GM19395 (cell line): ENCODE results near the gene CD22.

Experiments used
- ATAC-seq: cut with Tn5 transposase; IDR thresholded peaks from one replicate; pipeline ENCODE4 v1.9.1; 2021; ENCODE audit warnings: mild to moderate bottlenecking, moderate library complexity; ENCODE audit not compliant: unreplicated experiment

The CD22 gene

DNA sequence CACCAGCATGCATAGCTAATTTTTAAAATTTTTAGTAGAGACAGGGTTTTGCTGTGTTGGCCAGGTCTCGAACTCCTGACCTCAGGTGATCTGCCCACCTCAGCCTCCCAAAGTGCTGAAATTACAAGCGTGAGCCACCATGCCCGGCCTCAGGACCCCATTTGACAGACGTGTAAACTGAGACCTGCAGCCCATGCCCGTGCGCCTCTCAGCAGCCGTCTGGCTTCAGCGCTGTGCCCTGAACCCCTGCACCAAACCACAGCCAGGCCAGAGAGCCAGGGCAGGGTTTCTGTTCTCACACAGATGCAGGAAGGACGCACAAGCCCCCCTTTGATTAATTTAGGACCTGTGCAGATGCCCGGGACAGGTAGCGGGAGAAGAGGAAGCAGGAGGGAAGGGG, 11.4 kb downstream of the CD22 start:
- no peak for ATAC-seq

DNA sequence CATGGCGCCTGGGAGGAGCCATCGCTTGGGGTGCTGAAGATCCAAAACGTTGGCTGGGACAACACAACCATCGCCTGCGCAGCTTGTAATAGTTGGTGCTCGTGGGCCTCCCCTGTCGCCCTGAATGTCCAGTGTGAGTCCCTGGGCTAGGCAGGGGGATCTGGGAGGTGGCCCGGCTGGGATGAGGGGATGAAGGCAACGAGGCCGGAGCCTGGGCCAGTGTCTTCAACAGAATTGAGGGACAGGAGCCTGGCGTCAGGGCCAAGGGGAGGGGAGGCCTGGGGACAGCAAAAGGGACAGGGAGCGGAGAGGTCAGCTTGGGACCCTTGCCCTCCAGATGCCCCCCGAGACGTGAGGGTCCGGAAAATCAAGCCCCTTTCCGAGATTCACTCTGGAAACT, 12.0 kb downstream of the CD22 start:
- ATAC-seq, result no peak

DNA sequence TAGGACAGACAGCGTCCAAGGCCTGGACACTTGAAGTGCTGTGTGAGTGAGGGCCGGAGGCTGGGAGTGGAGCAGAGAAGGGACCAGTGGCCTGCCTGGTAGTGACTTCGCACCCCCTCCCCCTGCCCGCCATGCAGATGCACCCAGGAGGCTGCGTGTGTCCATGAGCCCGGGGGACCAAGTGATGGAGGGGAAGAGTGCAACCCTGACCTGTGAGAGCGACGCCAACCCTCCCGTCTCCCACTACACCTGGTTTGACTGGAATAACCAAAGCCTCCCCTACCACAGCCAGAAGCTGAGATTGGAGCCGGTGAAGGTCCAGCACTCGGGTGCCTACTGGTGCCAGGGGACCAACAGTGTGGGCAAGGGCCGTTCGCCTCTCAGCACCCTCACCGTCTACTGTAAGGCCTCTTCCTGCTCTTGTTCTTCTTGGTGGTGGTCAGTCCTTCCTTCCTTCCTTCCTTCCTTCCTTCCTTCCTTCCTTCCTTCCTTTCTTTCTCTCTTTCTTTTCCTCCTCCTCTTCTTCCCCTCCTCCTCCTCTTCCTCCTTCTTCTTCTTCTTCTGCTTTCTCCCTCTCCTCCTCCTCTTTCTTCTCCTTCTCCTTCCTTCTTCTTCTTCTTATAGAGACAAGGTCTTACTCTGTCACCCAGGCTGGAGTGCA, 12.7 kb downstream of the CD22 start:
- no peak for ATAC-seq

DNA sequence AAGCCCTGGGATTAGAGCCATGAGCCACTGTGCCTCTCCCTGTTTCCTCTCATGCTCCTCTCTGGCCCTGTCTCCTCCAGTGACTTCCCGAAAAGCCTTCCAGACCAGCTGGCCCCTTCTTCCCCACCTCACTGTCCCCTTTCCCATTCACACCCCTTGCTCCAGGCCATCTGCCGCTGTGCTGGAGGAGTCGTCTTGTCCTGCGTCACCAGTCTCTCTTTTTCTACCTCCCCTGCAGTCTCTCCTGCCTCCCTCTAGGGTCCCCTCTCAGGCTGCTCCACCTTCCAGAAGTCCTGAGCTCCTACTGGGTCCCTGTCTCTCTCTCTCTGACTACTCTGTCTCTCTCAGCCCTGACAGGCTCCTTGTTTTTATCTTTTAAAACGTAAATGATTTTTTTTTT, 13.4 kb downstream of the CD22 start:
- ATAC-seq, result no peak

DNA sequence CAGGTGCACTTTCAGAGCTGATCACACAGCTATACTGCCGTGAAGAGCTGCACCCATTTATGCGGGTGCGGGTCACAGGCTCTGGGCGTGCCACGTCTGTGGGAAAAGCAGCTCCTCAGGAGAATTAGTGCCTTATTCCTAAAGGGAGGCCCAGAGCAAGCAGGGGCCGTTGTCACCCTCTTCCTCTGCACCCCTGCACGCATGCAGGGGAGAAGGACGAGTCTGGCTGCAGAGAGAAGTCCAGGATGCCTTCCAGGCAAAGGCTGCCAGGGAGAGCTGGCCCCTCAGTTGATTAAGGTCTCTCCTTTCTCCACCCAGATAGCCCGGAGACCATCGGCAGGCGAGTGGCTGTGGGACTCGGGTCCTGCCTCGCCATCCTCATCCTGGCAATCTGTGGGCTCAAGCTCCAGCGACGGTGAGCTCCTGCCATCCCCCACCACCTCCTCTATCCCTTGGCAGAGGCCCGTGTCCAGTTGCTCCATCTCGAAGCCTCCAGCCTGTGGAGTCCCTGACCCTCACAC, 15.6 kb downstream of the CD22 start:
- no peak for ATAC-seq

DNA sequence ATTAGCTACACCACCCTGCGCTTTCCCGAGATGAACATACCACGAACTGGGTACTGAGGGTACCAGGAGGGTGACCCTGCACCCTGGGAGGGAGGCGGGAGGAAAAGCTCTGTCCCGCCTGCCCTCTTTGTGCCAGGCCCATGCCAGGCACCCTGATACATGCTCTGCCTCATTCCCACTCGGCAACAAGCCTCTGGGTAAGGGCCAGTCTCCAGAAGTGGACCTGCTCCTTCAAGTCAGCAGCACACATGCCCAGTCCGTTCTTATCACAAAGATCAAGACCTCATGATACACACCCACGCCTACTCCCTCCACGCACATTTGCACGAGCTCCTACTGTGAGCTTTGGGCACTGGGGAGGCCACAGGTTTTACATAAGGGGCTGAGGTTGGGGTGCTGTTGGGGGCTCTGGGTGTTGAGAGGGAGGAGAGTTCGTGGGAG, 16.7 kb downstream of the CD22 start:
- no peak for ATAC-seq

DNA sequence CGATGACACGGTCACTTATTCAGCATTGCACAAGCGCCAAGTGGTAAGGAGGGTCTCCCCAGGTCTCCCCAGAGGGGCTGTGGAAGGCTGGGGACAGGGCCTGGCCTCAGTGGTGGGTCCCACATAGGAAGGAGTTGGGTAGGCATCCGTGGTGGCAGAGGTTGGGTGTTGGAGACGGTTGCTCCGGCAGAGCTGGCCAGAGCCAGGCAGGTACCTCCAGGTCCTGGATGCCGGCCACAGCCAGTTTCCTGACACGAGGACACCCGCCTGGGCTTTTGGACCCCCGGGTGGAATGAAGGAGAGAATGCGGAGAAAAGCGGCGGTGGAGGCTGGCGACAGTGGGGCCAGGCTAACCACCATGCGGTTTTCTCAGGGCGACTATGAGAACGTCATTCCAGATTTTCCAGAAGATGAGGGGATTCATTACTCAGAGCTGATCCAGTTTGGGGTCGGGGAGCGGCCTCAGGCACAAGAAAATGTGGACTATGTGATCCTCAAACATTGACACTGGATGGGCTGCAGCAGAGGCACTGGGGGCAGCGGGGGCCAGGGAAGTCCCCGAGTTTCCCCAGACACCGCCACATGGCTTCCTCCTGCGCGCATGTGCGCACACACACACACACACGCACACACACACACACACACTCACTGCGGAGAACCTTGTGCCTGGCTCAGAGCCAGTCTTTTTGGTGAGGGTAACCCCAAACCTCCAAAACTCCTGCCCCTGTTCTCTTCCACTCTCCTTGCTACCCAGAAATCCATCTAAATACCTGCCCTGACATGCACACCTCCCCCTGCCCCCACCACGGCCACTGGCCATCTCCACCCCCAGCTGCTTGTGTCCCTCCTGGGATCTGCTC, 17.4 kb downstream of the CD22 start:
- no peak for ATAC-seq

DNA sequence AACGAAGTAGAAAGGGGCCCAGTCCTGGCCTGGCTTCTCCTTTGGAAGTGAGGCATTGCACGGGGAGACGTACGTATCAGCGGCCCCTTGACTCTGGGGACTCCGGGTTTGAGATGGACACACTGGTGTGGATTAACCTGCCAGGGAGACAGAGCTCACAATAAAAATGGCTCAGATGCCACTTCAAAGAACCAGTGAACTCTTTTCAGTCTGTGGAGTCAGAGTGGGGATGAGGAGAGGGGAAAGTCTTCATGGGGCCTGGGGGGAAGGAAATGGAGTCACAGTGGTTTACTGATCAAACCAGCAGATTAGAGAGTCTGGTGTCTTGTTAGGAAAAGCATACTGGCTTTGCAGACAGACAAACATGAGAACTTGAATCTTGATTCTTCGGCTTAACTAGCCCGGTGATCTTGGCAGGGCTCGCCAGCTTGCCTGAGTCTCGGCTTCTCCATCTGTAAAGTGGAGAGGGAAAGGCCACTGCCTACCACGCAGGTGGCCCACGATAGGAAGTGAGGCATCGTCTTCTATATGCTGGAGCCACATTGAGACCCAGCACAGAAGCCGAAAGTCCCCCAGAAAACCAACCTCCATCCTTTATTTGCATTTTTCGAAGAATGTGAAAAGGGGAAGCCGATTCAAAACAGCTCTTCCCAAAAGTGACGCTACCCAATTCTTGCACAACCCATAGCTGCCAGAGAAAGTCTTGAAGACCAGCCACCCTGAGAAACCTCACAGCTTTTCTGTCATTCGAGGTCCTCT, 18.4 kb downstream of the CD22 start, which contains the start of gene FFAR1:
Gene FFAR1, plus strand, starts transcription at position 732 of the 759 bp plus-strand sequence. CDS start 3,650 bp downstream, outside the sequence.
- peak; percentile 63 for ATAC-seq

DNA sequence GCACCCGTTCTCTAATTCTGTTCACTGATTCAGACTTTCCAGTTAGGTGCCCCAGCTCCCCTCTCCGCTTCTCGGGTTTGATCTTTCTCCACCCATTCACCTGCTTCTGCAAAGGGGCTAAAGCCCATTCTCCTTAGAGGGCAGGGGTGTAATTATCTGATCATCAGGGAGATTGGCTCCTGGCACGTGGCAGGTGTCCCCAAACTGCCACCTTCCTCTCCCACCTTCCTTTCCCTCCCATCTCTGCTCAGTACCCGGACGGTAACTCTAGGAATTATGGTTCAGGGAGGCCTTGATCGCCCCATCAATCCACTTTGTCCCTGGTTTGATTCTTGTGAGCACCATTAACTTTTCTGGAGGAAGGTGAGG, 18.9 kb downstream of the CD22 start:
- no peak for ATAC-seq

DNA sequence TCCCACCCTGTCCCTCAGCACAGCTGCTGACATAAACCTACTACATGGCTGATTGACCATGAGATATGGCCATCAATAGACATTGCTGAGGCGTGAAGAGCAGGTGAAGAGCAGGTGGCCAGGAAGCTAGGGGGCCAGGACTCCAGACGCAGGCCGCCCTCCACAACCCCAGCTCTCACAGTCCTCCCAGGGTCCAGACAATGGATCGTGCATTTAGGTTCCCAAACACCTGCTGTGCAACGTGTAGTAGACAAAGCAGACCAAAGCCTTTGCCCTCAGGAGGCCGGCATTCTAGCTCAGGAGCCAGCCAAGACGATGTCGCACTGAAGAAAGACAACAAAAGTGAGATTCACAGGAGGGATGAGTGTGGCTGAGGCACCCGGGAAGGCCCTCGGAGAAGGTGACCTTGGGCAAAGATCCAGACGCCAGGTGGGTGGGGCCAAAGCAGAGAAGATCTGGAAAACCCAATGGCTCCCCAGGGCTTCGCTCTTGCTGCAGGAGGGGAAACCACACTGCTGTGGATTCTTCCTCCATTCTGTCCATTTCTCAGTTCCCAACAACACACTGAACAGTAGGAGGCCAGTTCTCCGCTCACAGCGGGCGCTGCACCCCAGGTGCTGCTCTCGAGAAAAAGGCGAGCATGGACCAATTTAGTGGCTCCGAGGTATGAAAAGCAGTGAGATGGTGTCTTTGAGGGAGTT, 20.1 kb downstream of the CD22 start:
- no peak for ATAC-seq

DNA sequence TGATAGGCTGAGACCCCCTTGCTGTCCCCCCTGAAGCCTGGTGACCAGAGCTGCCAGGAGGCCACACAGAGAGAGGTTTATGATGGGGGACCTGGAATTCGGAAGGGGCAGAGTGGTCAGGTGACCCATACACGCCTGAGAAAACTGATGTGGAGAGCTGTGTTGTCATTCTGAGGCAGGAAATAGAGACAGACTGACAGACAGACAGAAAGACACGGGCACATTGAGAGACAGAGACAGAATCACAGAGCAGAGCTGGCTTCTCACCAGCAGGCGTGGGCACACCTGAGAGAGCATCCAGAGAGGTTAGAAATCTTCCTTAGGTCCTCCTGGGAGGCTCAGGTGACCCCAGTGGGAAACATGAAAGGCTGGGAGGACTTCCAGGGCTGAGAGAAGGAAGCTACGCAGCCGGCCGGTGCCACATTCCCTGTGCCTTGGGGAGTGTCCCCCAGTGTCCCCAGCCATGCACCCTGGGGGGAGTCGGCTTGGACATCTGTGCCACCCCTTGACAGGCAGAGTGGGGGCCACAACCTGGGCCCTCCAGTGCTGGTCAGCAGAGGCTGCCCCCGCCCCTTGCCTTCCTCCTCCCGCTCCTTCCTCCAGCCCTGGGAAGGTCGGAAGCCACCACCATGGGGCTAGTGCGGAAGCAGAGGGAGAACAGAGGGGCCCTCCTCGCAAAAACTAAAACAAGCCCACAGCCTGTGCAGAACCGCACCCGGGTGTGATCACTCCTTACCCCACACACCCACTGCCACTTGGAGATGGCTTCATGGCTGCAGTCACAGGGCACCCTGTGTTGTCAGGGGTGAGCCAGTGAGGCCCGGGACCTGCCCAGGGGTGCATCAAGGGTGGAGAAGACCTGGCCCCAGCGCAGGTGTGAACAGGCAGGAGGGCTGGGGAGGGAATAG, 20.9 kb downstream of the CD22 start:
- ATAC-seq, result no peak

DNA sequence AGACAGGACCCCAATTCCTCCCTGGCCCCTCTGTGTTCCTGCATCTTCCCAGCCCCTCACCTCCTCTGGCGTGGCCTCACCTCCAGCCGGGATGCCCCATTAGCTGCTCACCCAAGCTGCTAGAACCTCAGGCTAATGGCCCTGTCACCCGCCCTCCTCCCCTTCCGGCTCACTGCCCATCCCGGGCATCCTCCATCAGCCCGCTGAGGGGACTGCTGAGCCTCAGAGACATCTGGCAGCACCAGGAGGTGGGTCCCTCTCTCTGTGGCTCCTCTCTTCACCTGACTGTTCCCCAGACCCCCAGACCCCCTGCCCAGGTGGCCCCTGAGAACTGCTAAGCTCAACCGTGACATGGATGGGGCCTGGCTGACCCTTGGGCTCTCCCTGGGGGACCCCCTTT, 21.6 kb downstream of the CD22 start:
- ATAC-seq, result no peak

DNA sequence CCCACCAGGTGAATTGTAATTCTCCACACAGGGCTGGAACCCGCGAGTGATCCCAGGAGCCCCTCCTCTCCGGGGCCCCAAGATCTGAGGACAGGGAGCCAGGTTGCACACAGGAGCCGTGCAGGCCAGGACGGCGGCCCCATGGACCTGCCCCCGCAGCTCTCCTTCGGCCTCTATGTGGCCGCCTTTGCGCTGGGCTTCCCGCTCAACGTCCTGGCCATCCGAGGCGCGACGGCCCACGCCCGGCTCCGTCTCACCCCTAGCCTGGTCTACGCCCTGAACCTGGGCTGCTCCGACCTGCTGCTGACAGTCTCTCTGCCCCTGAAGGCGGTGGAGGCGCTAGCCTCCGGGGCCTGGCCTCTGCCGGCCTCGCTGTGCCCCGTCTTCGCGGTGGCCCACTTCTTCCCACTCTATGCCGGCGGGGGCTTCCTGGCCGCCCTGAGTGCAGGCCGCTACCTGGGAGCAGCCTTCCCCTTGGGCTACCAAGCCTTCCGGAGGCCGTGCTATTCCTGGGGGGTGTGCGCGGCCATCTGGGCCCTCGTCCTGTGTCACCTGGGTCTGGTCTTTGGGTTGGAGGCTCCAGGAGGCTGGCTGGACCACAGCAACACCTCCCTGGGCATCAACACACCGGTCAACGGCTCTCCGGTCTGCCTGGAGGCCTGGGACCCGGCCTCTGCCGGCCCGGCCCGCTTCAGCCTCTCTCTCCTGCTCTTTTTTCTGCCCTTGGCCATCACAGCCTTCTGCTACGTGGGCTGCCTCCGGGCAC, 22.6 kb downstream of the CD22 start:
- no peak for ATAC-seq

DNA sequence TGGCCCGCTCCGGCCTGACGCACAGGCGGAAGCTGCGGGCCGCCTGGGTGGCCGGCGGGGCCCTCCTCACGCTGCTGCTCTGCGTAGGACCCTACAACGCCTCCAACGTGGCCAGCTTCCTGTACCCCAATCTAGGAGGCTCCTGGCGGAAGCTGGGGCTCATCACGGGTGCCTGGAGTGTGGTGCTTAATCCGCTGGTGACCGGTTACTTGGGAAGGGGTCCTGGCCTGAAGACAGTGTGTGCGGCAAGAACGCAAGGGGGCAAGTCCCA, 23.1 kb downstream of the CD22 start:
- no peak for ATAC-seq

DNA sequence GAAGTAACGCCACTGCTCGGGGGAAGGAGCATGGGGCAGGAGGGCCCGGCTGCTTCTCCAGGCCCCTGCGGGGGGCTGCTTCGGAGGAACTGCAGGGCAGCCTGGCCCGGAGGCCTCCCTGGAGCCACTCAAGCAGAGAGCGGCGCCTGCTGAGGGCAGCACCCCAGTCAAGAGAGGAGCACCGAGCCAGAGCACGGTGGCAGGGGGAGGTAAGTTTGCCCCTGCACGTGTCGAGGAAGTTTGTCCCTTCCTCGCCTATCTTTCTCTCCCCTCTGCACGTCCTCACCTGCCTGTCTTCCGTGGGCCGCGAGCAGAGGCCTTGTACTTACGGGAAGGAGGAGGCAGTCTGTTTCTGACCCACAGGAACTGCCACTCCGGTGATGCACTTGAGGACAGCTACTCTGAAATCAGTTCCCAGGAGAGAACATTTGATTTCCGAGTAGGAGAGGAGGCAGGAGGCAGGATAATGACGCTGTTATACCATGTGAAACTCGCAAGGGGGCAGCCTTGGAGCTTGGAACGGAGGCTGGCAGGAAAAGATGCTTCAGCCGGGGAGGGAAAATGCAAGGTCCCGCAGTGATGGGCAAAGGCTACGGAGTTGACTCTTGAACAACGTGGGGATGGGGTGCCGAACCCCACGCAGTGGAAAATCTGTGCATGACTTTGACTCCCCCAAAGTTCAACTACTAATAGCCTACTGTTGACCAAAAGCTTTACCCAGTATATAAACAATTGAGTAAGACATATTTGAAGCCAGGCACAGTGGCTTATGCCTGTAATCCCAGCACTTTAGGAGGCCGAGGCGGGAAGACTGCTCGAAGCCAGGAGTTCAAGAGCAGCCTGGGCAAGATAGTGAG, 23.7 kb downstream of the CD22 start:
- no peak for ATAC-seq

DNA sequence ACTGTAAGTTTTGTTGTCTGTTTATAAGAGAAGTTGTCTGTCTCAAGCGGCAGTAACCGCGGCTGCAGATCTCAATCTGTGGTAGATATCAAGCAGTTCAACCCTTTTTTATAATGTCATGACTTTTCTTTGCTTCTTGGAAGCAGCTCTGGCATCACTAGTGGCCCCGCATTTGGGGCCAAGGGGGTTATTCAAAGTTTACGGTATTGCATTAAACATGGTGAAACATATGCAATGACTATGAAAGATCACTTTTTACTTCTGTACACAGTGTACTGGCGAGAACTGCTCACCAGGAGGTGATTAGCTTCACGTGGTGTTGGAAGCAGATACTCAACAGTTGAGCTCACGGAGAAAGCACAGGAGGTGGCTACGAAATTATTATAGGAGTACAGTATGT, 24.6 kb downstream of the CD22 start:
- ATAC-seq, result no peak

DNA sequence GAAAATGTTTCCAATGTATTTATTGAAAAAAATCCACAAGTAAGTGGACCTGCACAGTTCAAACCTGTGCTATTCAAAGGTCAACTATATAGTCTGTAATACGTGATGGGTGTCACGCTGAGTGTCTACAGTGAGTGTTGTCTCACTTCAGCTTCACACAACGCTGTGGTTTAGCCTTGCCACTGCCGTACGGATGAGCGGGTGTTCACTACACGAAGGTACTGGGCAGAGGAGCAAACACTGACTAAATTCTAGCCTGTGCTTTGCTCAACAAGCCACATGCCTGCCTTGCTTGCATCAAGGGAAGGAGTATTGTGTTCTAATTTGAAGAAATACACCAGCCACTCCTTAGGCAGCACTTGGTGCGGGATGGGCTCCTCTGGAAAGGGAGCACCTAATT, 25.9 kb downstream of the CD22 start:
- ATAC-seq, result no peak

DNA sequence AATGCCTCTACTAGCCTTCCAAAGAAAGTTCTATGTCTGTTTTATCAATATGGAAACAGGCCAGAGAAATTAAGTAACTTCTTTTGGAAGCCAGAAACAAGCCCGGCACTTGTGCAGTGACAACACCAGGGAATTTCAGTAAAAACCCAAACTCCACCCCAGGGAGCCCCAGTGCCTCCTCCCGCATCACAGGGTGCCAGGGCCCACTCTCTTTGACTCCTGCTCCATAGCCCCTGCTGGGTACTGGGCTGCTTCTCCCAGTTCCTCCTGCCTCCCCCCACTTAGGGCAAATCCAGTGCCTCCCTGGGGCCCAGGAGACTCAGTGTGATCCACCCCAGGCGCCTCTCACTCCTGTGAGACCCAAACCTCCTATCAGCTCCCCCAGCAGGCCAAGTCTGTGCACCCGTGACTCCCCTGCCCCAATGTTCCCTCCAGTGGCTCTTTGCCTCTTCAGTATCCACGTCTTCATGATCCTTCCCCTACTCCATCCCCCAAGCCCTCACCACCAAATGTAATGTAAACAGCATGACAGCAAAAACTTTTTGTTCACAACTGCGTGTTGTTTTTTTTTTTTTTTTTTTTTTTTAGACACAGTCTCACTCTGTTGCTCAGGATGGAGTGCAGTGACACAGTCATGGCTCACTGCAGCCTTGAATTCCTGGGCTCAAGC, 26.9 kb downstream of the CD22 start:
- no peak for ATAC-seq
